ENCODE measurements around the gene SEMA3G. TPM values are rescaled to one million over a fixed set of nuclear protein-coding genes. Genes with fewer than 3 reads are reported as not detected.

Gene SEMA3G
- total RNA-seq = 27.2 and 32.0 TPM in 2 replicates

DNA sequence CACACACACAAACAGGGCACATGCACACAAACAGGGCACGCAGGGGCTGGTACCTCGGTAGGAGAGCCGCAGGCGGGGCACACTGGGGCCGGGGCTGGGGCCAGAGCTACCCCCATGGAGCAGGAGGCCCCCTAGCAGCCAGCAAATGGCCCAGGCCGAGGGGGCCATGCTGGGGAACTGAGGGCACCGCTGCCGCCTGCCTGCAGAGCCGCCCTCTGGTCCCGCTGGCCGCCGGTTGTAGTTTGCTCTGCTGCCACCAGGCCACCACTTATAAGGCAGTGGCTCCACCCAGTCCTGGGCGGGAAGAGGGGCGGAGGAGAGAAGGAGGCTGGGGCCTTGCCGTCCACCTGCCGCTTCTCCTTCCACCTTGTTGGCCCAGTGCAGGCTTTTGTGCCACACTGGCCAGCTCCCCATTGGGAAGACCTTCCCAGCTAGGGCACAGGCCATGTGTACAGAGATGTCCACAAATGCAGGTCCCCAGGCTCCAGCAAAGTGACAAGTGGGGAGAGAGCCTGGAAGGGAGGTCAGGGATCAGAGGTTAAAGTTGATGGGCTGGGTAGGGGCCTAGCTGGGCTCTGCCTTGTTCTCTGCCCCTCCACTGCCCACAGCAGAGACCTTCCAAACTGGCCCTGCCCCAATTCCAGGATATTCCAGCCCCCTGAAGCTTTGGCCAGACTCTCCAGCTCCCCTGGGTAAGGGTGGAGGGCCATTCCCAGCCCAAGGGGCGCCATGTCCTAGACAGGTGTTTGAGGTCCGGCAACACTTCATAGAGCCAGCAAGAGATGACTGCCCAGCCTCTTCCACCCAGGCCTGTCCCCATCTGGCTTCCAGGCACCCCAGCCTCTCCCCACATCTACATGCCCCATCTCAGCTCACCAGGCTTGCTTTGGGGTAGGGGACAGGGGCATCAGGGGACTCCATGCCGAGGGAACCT lies at the start of gene SEMA3G:
TSS of gene SEMA3G (minus strand) at position 244 of the 934 bp plus-strand sequence. CDS start at position 168, 76 bp downstream.

DNA sequence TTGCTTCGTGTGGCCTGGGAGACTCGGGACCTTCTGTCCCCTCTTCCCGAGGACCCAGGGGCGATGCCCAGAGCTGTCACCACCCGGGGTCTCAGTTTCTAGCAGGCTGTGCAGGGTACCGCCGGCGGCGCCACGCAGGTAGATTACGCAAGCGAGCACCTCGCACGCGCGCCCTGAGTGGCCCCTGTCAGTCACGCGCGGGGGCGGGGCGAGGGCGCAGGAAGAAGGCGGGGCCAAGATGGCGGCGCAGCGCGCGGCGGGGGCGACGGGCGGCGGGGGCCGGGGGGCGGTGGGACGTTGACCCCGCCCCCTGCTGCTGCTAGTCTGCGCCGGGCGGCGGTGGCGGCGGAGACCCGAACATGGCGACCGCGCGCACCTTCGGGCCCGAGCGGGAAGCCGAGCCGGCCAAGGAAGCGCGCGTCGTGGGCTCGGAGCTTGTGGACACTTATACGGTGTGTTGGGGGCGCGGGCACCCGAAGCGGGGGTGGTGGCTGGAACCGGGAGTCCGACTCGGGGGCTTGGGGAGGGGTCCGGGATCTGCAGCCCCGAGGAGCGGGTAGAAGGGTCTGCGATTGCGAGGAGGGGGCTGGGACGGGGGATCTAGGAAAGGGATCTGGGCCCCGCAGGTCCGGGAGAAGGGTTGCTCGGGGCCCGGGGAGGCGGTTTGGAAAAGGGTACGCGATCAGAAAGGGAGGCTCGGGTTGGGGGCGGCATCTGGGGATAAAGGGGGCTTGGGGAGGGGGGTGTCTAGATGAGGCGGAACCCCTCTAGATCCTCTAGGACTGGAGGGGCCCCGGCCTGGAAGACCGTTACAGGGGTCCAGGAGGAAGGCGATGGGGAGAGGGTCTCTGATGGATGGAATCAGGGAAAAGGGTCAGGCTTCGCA lies 10.6 kb upstream of the SEMA3G start, which contains the start of gene NISCH:
TSS of gene NISCH (plus strand) at position 322 of the 886 bp plus-strand sequence. CDS start at position 360, 38 bp downstream.

DNA sequence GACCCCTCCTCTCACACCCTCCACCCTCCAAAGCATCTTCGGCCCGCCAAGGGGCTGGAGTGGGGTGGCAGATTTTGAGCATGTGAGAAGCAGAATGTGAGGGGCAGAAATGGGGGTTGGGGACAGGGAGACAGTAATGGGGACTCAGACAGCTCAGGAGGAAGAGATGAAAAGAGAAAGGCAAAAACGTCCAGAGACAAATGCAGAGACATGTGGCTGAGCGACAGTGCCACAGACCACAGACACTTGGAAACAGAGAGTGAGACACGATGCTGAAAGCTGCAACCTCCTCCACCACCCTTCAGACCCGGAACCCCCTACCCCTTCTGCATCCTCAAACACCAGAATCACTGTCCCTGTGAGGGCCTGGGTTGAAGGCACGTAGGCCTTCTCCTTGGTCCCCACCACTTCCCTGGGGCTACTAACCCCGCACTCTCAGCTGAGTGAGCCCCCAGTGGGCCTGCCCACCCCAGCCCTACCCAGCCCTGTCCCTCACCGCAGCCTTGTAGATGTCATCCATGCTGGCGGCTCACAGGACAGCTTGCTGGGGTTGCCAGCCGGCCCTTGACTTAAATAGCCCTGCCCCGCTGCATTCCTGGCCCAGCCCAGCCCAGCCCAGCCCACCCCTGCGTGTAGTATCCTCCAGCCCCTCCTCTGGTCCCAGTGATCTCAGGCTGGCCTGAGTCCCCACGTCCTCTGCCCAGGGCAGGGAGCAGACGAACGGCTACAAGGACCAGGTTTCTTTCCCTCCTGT lies 8.8 kb upstream of the SEMA3G start, which contains the start of gene TNNC1:
TSS of gene TNNC1 (minus strand) at position 546 of the 754 bp plus-strand sequence. CDS start at position 520, 26 bp downstream.

Other genes with a start within 250 kb of the SEMA3G start
- 33.1 and 46.7 TPM in 2 replicates for gene ALAS1, start 246.9 kb downstream of the SEMA3G start, total RNA-seq
- gene TLR9, start 219.5 kb downstream of the SEMA3G start, total RNA-seq = not detected in 2 replicates
- 114 and 139 TPM in 2 replicates for gene TWF2, start 205.9 kb downstream of the SEMA3G start, total RNA-seq
- gene PPM1M, start 199.3 kb downstream of the SEMA3G start, total RNA-seq = 9.2 and 14.9 TPM in 2 replicates
- 70.3 and 83.1 TPM in 2 replicates for gene WDR82, start 166.5 kb downstream of the SEMA3G start, total RNA-seq
- gene GLYCTK, start 157.3 kb downstream of the SEMA3G start, total RNA-seq = 11.0 and 21.1 TPM in 2 replicates
- gene DNAH1, start 128.8 kb downstream of the SEMA3G start, total RNA-seq = 1.8 and 5.2 TPM in 2 replicates
- gene BAP1, start 35.1 kb downstream of the SEMA3G start, total RNA-seq = 67.0 and 70.7 TPM in 2 replicates
- 2.3 and 3.2 TPM in 2 replicates for gene PHF7, start 34.4 kb downstream of the SEMA3G start, total RNA-seq
- 0.18 and 0.19 TPM in 2 replicates for gene TNNC1, start 8.9 kb upstream of the SEMA3G start, total RNA-seq
- 75.7 and 110 TPM in 2 replicates for gene NISCH, start 10.5 kb upstream of the SEMA3G start, total RNA-seq
- 218 and 278 TPM in 2 replicates for gene STAB1, start 50.2 kb upstream of the SEMA3G start, total RNA-seq
- gene NT5DC2, start 88.8 kb upstream of the SEMA3G start, total RNA-seq = 61.9 and 80.4 TPM in 2 replicates
- 7.3 and 11.6 TPM in 2 replicates for gene UQCC5, start 91.5 kb upstream of the SEMA3G start, total RNA-seq
- gene PBRM1, start 240.8 kb upstream of the SEMA3G start, total RNA-seq = 50.8 and 60.8 TPM in 2 replicates
- 121 and 123 TPM in 2 replicates for gene GNL3, start 240.9 kb upstream of the SEMA3G start, total RNA-seq

Measured in endothelial cell of coronary artery (primary cell).